Fibroblast of the conjunctiva (primary cell): ENCODE measurements around the gene TECPR1.

ENCODE experiments used
- DNase-seq: peaks from one replicate; pipeline ENCODE4 v3.0.0-alpha.2; 2010; ENCODE audit warnings: low read depth

The TECPR1 gene, protein sequence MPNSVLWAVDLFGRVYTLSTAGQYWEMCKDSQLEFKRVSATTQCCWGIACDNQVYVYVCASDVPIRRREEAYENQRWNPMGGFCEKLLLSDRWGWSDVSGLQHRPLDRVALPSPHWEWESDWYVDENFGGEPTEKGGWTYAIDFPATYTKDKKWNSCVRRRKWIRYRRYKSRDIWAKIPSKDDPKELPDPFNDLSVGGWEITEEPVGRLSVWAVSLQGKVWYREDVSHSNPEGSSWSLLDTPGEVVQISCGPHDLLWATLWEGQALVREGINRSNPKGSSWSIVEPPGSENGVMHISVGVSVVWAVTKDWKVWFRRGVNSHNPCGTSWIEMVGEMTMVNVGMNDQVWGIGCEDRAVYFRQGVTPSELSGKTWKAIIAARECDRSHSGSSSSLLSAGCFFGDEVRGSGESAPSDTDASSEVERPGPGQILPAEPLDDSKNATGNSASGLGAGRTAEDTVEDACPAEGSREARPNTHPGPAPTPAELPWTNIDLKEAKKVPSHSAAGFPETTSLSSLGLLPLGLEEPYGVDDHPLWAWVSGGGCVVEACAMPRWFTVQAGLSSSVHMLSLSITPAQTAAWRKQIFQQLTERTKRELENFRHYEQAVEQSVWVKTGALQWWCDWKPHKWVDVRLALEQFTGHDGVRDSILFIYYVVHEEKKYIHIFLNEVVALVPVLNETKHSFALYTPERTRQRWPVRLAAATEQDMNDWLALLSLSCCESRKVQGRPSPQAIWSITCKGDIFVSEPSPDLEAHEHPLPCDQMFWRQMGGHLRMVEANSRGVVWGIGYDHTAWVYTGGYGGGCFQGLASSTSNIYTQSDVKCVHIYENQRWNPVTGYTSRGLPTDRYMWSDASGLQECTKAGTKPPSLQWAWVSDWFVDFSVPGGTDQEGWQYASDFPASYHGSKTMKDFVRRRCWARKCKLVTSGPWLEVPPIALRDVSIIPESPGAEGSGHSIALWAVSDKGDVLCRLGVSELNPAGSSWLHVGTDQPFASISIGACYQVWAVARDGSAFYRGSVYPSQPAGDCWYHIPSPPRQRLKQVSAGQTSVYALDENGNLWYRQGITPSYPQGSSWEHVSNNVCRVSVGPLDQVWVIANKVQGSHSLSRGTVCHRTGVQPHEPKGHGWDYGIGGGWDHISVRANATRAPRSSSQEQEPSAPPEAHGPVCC

DNA sequence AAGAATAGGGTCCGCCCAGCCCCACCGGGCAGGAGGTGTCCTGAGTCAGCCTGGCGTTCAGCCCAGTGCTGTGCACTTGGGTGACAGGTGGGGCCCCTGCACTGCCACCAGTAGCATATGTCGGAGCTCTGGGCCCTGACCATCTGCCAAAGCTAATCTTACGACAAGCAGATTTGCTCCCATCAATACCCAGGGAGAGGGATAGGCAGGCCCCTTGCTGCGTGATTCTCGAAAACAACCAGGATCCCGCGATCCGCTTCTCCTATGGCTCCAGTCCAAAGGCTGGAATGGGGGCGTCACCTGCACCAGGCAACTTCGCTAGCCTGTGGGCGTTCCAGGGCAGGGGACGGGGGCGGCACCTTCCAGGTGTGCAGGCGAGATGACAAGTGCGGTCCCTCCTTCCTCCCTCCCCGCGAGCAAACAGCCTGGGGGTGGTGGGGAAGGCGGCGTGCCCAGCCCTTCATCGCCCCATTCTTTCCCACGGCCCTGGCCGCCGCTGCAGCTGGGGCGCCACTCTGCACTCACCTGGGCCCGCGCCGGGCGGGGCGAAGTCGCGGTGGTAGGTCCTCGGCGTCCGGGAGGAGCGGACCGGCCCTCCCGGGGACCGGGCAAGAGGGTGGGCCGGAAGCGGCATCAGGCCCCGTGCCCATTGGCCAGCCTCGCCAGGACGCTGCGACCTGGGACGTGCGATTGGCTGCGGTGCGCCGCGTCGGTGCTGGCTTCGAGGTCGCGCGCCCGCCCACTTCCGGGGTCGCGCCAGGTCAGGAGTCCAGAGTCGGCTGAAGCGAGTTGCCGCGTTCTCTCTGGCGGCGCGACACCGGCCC is at the start of gene TECPR1:
TSS of gene TECPR1 (minus strand) at position 632 of the 824 bp plus-strand sequence. CDS start 6,086 bp downstream, outside the sequence.
- DNase-seq, result peak; percentile 78

DNA sequence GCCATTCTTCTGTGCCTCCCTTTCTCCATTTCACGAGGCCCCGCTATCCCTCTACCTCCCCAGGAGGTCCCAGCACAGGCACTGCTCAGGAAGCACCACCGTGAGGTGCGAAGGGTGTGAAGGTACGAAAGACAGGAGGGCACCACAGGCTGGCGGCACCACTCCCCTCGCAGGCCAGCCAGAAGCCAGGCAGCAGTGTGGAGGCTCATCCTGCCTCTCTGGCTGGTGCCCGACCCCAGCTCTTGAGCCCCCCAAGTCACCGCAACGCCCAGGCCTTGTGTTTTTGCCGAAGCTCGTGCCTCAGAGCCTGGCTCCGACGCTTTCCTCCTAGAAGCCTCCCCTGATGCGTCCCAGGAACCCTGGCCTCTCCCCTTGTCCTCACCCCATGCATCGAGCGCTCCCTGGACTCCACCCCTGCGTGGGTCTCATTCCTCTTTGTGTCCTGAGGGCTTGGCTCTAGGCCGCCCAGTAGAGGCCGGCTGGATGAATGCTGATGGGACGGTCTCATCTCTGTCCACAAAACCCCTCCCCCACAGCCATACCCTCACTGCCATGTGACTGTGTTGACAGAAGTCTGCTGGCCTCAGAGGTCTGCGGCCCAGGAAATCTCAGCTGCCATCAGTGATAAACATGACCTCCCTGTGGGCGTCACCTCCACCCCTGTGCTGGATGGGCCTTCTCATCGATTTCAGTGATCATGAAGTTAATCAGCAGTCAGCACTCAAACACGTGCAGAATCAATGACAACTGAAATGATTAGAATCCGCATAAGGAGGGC is 48.8 kb upstream of the TECPR1 start:
- DNase-seq, result no peak

DNA sequence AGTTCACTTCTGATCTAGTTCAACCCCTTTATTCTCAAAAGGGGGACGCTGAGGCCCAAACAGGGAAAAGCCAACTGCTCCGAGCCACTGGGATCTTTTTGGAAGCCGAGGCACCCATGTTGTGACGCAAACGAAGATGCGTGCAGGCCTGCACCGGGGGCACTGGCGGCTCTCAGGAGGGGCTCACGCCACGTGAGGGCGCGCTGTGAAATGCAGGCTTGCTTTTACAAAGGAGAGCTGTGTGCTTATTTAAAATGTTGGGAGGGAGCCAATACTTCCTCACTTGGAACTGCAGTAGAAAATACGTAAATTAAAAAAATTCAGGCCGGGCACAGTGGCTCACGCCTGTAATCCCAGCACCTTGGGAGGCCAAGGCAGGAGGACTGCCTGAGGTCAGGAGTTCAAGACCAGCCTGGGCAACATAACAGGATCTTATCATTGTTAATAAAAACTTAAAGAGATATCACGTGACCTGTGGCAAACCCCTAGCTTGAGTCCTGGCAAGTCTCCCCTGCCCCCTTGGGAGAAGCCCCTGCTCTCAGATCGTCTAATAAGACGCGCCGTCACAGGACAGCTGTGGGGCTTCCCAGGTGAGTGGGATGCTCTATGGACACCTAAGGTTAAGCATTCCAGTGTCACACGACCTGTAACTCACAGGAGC is 45.7 kb upstream of the TECPR1 start:
- no peak for DNase-seq

DNA sequence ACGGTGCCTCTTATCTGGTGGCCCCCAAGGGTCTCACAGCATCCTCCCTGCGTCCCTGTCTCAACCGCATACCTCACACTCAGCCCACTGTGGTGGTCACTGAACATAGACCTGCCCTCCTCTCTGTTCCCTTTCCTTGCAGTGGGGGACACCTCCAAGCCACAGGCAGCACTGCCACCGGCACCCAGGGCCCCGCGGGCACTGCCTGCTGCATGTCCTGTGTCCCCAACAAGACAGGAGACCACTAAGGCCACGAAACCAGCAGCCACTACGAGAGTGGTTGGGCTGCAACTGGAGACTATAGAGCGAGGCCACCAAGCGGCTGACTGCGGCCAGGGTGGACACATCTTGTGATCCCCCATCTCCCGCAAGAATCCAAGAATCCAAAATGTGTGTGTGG is 44.8 kb upstream of the TECPR1 start:
- no peak for DNase-seq

DNA sequence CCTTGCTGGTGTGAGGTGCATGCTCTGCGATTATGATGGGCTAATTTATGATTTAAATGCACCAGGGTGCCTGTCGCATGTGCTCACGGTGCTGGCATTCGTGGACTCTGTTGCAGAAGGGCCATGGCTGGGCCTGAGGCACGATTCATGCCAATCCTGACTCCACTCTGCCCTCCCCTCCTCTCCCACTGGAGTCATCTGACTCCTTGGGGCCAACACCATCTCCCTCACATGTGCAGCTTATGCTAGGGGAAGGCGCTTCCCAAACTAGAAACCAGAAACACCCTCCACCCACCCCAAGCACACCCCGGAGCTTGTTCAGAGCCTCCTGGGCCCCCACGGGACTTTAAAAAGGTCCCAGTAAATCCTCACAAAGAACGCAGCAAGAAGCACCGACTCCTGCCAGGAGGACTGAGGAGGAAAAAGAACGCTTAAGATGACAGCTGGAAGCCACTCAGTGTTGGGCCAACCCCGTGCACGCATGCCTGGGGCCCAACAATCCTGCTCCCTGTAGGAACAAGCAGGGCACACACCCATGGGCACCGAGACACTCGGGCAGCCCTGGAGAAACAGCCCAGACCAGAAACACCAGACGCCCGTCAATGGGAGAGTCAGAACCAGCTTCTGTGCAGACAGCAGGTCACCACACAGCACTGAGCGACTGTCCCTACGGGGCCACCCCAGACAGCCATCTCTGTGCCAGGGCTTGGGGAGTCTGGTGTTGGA is 43.6 kb upstream of the TECPR1 start:
- no peak for DNase-seq

DNA sequence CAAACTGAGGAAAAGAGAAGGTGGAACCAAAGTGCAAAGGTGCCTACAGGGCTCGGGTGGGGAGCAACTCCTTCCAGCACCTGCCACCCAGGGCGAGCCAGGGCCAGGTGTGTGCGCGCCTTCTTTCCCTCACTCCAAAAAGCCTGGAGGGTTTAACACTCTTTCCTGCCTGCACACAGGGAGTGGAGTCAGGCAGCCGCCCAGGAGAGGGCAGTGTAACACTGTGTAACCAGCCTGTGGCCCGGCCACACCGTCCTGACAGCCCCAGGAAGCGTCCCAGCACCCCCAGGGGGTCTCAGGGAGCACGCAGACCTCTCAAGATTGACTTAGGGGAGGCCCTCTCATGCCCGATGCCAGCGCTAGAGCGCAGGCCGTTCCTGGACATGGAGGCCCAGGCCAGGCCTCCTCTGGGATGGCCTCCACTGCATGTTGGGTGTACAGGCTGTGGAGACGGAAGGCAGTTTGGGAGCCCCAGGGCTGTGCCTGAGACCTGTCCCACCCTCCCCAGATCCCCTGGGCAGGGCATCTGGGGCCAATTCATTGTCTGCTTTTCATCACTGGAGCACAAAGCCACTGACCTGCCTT is 42.9 kb upstream of the TECPR1 start:
- DNase-seq, result peak; percentile 13

DNA sequence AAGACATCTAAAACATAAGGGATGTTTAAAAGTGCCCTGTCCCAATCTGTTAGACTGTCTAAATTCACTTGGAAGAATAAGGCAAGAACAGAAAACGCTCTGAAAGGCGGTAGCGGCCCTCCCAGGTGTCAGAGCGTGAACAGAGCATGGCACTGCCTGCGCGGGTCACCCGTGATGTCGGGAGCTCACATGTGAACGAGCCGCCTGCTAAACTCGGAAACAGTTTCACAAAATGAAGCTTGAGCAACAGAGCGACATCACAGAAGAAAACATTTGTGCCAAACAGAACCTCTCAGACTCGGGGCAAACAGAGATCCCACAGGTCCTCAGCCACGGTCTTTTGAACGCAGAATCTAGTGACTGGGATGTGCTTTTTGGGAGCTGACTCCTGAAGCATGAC is 42.3 kb upstream of the TECPR1 start:
- DNase-seq, result no peak

DNA sequence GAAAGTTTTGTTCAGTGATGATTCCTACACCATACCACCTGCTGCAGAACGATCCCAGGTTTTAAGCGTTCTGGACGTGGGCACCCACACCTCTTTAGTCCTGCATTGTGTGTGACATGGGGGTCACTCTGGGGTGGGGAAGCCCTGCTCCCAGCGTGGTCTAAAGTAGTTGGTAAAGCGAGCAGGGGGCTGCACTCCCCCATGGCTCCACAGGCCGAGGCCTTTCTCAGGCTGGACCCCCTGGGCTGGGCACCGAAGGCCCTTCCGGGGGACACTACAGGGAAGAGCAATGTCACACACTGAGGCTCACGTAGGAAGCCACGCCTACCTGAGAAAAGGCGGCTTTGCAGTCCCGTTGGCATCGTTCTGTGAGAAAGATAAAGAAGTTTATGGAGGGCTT is 41.7 kb upstream of the TECPR1 start:
- no peak for DNase-seq

DNA sequence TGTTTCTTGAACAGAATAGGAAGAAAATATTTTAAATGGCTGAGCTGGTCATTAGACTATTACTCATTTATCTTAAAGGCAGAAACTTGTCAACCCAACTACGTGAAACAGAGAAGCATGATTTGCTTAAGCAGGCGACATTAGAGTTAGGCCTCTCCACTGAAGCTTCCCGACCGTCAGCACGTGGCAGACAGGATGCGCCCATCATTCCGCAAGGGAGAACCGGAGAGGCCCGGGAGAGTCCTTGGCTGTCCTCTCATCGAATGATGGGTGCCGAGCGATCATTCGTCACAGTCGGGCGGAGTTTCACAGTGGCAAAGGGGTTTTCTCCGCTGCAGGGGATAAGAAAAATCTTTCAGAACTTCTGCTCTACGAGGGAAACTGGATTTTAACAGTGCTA is 41.2 kb upstream of the TECPR1 start:
- no peak for DNase-seq

DNA sequence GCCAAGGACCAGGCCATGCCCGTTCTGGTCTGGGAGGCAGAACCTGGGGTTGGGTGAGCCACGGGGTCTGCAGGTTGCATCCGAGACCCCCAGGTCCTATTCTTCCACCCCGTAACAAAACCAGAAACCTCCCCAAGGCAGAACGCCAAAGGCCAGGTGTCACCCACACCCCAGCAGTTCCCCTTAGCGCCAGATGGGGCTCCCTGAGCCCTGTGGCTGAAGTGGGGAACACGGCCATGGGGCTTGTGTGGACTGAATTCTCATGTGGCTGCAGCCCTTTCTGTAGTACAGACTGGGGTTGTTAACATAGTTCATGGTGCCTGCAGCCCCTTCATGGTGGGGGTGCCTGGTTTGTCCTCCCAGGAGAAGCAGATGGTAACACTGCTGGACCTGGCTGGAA is 39.7 kb upstream of the TECPR1 start:
- no peak for DNase-seq

DNA sequence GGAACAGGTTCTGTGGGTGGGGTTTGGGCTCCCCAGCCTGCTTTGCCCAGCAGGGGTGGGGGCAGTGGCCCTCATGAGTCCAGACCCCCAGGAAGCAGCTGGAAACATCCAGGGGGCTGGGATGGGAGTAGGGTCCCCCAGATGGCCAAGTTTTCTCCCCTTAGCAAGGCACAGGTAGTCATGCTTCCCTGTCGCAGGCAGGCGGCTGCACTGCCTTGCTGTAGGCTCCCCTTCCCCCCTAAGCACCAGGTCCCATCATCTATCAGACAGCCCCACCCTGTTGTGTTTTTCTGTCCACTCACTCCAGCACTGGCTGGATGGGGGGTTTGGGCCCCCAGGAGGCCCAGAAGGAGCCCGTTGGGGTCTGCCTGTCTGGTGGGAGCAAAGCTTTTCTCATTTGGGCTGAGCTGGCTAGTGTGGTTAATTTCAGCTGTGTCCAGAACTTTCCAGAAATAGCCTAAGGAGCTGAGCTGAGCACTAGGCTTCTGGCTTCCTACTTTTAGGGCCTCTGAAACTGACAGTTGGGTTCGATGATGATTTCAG is 37.4 kb upstream of the TECPR1 start:
- no peak for DNase-seq

DNA sequence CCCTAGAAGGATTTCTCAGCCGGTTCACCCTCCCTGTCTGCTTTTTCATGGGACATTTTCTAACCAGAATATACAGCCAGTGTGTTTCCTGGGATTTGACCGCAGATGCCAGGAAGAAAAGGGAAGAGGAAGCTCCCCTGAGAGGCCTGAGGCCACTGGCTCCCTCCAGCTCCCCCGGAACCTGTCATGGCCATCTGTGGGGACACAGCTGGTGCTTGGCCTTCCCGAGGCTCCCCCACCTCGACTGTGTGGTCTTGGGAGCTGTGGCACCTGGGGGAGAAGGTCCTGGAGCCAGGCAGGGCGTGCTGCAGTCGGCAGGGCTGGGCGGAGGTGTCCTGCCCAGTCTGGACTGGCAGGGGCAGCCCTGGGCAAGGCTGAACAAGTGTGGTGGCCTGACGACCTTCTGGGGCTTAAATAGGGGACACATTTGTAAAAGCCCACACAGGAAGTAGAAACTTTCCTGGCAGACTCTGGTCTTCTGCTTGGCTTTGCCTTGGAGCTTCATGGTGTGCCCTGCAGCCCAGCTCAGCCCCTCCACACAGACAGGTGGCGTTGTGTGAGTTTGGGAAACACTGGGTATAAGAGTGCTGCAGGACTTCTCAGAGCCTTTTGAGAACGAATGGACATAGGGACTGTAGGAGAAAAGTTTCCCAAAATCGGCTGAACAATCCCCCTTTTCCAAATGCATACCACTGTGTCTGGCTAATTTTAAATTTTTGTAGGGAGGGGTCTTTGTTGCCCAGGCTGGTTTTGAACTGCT is 36.2 kb upstream of the TECPR1 start:
- DNase-seq, result no peak

DNA sequence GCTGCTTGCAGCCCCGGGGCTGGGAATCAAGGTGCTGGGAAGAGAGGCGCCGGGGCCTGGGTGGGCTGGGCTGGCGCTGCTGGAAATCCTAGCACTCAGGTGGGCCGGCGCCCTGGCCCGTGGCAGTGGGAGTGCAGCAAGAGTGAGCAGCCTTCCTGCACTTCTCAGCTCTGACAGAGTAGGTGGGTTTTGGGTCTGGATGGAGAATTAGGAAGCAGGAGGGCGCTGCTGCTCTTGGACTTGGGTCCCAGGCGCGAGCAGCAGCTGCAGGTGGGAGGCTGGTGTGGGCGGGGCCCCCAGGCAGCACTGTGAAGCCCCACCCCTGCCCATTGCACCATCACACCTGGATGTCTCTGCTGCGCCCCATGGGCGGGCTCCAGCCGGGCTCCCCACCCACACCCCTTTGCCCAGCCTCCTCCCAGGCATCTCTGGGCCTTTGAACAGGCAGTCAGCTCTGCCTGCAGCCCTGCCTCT is 35.5 kb upstream of the TECPR1 start:
- no peak for DNase-seq

DNA sequence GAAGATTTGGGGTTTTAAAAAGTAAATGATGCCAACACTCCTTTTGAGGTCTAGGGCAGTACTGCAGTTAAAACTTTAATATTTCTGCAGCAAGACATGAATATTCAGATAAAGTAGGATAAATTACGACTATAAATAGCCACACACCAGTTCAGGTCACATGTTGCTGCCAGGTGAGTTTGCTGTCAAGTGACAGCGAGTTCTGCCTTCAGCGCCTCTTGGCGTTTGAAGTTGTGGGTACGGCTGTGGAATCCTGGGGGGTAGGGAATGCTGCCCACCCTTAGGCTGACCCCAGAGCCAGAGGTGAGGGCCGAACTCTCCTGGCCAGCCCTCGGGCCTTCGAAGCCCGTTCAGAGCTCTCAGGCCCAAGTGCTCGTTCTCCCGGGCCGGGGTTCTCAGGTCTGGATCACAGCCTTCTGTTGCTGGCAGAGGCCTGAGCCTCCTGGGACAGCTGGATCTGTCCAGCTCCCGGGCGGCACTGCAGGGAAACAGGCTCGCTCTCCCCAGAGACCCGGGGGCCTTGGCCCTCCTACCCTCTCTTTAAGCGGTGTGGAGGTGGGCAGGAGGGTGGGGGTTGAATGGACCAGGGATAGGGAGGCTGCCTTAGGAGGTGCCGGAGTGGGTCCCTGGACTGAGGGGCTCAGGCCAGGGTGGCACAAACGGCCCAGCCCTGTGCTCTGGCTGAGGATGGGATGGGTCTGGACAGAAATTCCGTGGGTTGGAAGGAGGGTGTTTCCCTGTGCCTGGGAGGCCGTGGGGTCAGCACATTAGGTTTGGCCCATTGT is 34.9 kb upstream of the TECPR1 start:
- no peak for DNase-seq

DNA sequence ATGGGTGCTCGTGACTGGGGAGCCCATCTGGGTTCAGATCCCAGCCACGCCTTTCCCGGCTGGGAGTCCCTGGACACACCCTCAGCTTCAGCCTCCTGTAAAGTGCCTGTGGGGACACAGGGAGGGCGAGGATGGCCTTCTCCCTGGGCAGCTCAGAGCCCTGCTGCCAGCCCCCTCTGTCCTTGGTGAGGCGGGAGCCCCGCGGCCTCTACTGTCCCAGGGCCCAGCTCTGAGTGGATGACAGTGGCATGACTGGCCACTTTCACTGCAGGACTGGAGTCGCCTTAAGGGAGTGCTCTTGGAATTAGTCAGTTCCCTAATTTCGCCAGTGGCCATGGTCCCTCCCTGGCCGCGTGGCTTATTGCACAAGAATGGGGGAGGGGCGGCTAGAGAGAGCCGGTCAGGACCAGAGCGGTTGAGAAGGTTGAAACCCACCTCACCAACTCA is 34.1 kb upstream of the TECPR1 start:
- DNase-seq, result peak; percentile 29

DNA sequence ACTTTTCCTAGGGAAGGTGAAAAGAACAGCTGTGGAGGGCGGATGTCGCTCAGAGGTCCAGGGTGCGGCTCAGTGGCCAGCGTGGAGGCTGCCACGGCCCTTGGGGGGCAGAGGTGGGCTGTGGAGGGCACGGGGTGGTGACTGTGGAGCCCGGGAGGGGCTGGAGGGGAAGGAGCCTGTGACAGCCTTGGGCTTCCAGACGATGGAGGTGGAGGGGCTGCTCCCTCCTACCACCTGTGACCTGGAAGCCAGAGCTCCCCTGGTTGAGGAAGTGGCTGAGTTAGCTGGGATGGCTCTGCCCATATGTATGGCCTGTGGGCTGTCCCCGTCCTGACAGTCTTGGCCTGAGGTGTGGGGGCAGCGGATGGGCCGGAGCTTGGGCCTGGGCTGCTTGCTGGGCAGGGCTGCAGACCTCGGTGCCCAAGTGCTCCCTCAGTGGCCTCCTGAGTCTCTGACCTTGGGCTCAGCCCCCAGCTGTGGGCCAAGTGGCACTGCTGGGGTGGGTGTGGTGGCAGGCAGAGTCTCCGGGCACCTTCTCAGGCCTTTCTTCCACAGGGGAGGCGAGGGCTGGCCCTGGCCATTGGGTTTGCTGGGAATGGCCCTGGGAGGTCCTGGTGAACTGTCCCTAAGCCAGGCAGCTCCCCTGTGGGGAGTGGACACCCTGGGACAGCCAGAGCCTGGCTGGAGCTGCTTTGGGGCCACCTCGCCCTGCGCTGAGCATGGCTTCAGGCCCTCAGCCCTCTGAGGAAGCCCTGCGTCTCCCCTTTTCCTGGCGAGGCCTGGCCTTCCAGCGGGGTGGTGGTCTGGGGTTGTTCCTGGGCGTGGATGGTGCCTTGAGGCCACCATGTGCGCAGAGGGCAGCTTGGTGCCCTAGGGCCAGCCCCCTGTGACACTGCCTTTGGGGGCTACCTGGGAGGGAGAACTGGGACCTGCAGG is 33.4 kb upstream of the TECPR1 start:
- no peak for DNase-seq
